Gastrocnemius medialis (tissue), 4 donors: ENCODE data around the gene R3HDM2.

Source experiments
- POLR2A ChIP-seq, 2 donors: fragments of 450-650 bp; IDR thresholded peaks; one replicate each; pipeline ENCODE4 v1.6.1; 2017; ENCODE audit warnings: antibody characterized with exemption in 2 of 2, mild to moderate bottlenecking in 2 of 2, moderate library complexity in 2 of 2
- TF ChIP-seq, protein P1 (sequence below), 5 experiments: fragments of 450-650 bp in 3 of 5; fragments of 200-600 bp in 2 of 5; sonication (generic) in 2 of 5; IDR thresholded peaks in 4 of 5; conservative IDR thresholded peaks in 1 of 5; 1 replicate in 4 of 5; 2 replicates in 1 of 5; pipeline ENCODE4 v1.5.1; 2016 to 2019; ENCODE audit warnings: antibody characterized with exemption in 5 of 5, mild to moderate bottlenecking in 3 of 5, moderate library complexity in 3 of 5

DNA sequence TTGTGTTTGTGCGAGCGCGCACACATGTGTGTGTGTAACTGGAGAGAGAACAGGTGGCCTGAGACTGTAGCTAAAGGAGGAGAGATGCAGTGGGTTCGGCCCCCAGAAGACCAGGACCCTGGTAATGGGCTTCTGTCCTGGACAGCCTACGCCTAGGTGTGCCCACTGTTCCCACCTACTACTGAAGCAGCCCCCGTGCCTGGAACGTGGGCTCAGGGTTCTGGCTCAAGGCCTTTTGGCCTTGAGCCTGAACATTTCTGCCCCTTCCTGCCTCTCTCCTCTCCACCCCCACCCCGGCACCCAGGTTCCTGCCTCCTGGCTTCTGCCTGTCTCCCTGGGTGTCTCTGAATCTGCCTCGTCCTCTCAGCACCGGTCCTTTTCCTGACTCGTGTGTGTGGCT lies 215.8 kb downstream of the R3HDM2 start:
- TF ChIP-seq, protein P1, sequence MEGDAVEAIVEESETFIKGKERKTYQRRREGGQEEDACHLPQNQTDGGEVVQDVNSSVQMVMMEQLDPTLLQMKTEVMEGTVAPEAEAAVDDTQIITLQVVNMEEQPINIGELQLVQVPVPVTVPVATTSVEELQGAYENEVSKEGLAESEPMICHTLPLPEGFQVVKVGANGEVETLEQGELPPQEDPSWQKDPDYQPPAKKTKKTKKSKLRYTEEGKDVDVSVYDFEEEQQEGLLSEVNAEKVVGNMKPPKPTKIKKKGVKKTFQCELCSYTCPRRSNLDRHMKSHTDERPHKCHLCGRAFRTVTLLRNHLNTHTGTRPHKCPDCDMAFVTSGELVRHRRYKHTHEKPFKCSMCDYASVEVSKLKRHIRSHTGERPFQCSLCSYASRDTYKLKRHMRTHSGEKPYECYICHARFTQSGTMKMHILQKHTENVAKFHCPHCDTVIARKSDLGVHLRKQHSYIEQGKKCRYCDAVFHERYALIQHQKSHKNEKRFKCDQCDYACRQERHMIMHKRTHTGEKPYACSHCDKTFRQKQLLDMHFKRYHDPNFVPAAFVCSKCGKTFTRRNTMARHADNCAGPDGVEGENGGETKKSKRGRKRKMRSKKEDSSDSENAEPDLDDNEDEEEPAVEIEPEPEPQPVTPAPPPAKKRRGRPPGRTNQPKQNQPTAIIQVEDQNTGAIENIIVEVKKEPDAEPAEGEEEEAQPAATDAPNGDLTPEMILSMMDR (IDR thresholded peaks at IDR 0.05 in 4 of 5, conservative IDR thresholded peaks at IDR 0.05 in 1 of 5), result no peak
- TF ChIP-seq POLR2A (IDR thresholded peaks at IDR 0.05), result no peak
